ENCODE measurements around the gene OTUD3.

OTUD3 gene

GRCh38 chr1:19885821-19886220 lies 3.6 kb downstream of the OTUD3 start:
- no peak overlapping the region for H3K27ac ChIP-seq

GRCh38 chr1:19888112-19888511 lies 5.9 kb downstream of the OTUD3 start:
- no peak for TF ChIP-seq CTCF (conservative IDR thresholded peaks at IDR 0.05)
- no peak for TF ChIP-seq ZFX (IDR thresholded peaks at IDR 0.05)
- H3K27ac ChIP-seq: no peak overlapping the region

More at GRCh38 chr1:19885821-19886220, 3.6 kb downstream of the OTUD3 start:
- TF ChIP-seq ZFX (IDR thresholded peaks at IDR 0.05) (no peak), CTCF (conservative IDR thresholded peaks at IDR 0.05) (no peak)

- TF ChIP-seq CTCF (conservative IDR thresholded peaks at IDR 0.05): no peak
- no peak for TF ChIP-seq ZFX (IDR thresholded peaks at IDR 0.05)
- H3K27ac ChIP-seq: no peak overlapping the region
Observed at GRCh38 chr1:19889656-19890055, 7.5 kb downstream of the OTUD3 start.

GRCh38 chr1:19892129-19892528 lies 9.9 kb downstream of the OTUD3 start:
- no peak overlapping the region for H3K27ac ChIP-seq
- no peak for TF ChIP-seq ZFX (IDR thresholded peaks at IDR 0.05)
- no peak for TF ChIP-seq CTCF (conservative IDR thresholded peaks at IDR 0.05)

- no peak for TF ChIP-seq CTCF (conservative IDR thresholded peaks at IDR 0.05)
- no peak for TF ChIP-seq ZFX (IDR thresholded peaks at IDR 0.05)
- no peak overlapping the region for H3K27ac ChIP-seq
Observed at GRCh38 chr1:19892628-19893168, 10.5 kb downstream of the OTUD3 start.

- TF ChIP-seq ZFX (IDR thresholded peaks at IDR 0.05): no peak
- no peak for TF ChIP-seq CTCF (conservative IDR thresholded peaks at IDR 0.05)
- no peak overlapping the region for H3K27ac ChIP-seq
Observed at GRCh38 chr1:19893687-19894086, 11.5 kb downstream of the OTUD3 start.

GRCh38 chr1:19894218-19894617 lies 12.0 kb downstream of the OTUD3 start:
- H3K27ac ChIP-seq: no peak overlapping the region
- TF ChIP-seq CTCF (conservative IDR thresholded peaks at IDR 0.05): no peak
- no peak for TF ChIP-seq ZFX (IDR thresholded peaks at IDR 0.05)

Measured in C4-2B (cell line).